ENCODE results near the gene PSEN1.

The PSEN1 gene

DNA sequence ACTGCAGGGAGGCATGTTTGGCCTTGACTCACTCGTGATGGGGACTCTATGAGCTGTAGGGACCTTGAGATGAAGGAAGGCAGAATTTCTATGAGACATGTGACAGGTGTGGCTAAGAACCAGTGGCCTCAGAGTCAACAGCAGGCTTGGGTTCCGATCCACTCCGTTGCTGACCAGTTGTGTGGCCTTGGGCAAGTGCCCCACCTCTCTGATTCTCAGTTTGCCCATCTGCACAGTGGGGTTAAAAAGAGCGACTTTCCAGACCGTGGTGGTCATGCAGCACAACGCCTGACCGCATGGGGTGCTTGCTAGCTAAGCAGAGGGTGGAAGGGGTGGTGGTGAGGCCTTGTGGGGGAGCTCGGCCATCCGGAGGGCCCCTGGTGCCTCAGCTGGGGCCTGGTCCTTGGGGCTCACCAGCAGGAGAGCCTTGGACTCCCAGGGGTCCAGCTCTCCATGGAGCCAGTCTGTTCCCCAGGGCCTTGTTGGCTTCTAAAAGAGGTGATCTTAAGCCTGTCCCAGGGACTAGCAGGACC lies 119.5 kb downstream of the PSEN1 start:
- no peak for DNase-seq
- CTCF ChIA-PET, result interaction anchor here (1.3 to 1.5 kb wide), 2 partner anchors 25 to 39 kb away, joined by 3 read pairs; no protein-coding TSS in a partner anchor
- no peaks in the 10 kb centered on the region for H3K4me1 ChIP-seq (ENCODE audit: control extremely low read depth in 1 of 4, control insufficient read depth in 4 of 4, insufficient read depth in 4 of 4, low read length in 3 of 4)
- no peaks in the 10 kb centered on the region for H3K27me3 ChIP-seq (replicated peaks in 2 of 5; ENCODE audit: control insufficient read depth in 4 of 5, insufficient read depth in 5 of 5, low read length in 4 of 5)
- H3K36me3 ChIP-seq (ENCODE audit: control insufficient read depth in 4 of 4, insufficient read depth in 4 of 4, low read length in 3 of 4), result no peaks in the 10 kb centered on the region
- POLR2A ChIA-PET, result interaction anchor here (0.6 to 1.5 kb wide), 2 partner anchors 10 to 660 kb away, joined by 3 to 4 read pairs; no protein-coding TSS in a partner anchor
- no peaks in the 10 kb centered on the region for H3K9me3 ChIP-seq (ENCODE audit: control extremely low read depth in 1 of 5, control insufficient read depth in 4 of 5, insufficient read depth in 2 of 5, low read depth in 1 of 5, low read length in 4 of 5)
- no peak overlapping the region for H3K27ac ChIP-seq (ENCODE audit: insufficient read depth in 1 of 2, low read depth in 1 of 2, low read length in 2 of 2, poor library complexity in 1 of 2, severe bottlenecking in 2 of 2)
- H3K4me3 ChIP-seq (ENCODE audit: control insufficient read depth in 1 of 7, extremely low read depth in 1 of 7, insufficient read depth in 4 of 7, low read depth in 2 of 7, low read length in 6 of 7), result no peak overlapping the region
- WGBS (ENCODE audit: insufficient coverage), result 95% methylated on average over 9 of the region's 9 CpGs

DNA sequence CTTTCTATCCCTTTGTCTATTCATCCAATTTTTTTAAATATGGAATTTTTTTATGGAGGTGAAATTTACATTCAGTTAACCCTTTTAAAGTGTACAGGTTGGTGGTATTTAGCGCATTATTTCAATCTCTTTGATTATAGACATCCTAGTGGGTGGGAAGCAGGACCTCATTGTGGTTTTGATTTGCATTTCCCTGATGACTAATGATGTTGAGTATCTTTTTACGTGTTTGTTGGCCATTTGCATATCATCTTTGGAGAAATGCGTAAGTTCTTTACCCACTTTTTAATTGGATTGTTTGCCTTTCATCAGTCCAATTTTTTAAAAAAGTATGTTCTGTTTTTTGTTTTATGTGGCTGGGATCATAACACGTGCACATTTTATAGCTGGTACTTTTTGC lies 121.8 kb downstream of the PSEN1 start:
- ChIA-PET POLR2A (interaction anchor here (0.6 to 0.7 kb wide), 2 partner anchors 75 to 384 kb away, joined by 4 to 6 read pairs; no protein-coding TSS in a partner anchor), CTCF (no interaction called here)
- H3K4me3 ChIP-seq (ENCODE audit: control insufficient read depth in 1 of 7, extremely low read depth in 1 of 7, insufficient read depth in 4 of 7, low read depth in 2 of 7, low read length in 6 of 7), result no peak overlapping the region
- no peaks in the 10 kb centered on the region for H3K27me3 ChIP-seq (replicated peaks in 2 of 5; ENCODE audit: control insufficient read depth in 4 of 5, insufficient read depth in 5 of 5, low read length in 4 of 5)
- H3K27ac ChIP-seq (ENCODE audit: insufficient read depth in 1 of 2, low read depth in 1 of 2, low read length in 2 of 2, poor library complexity in 1 of 2, severe bottlenecking in 2 of 2), result no peak overlapping the region
- H3K36me3 ChIP-seq (ENCODE audit: control insufficient read depth in 4 of 4, insufficient read depth in 4 of 4, low read length in 3 of 4), result no peaks in the 10 kb centered on the region
- 90% methylated on average over 2 of the region's 4 CpGs for WGBS (ENCODE audit: insufficient coverage)
- no peaks in the 10 kb centered on the region for H3K9me3 ChIP-seq (ENCODE audit: control extremely low read depth in 1 of 5, control insufficient read depth in 4 of 5, insufficient read depth in 2 of 5, low read depth in 1 of 5, low read length in 4 of 5)
- no peaks in the 10 kb centered on the region for H3K4me1 ChIP-seq (ENCODE audit: control extremely low read depth in 1 of 4, control insufficient read depth in 4 of 4, insufficient read depth in 4 of 4, low read length in 3 of 4)
- no peak for DNase-seq

GRCh38 chr14:73258845-73259611 lies 122.7 kb downstream of the PSEN1 start:
- Histone ChIP-seq H3K9me3 (ENCODE audit: control extremely low read depth in 1 of 5, control insufficient read depth in 4 of 5, insufficient read depth in 2 of 5, low read depth in 1 of 5, low read length in 4 of 5) (no peaks in the 10 kb centered on the region), H3K27ac (ENCODE audit: insufficient read depth in 1 of 2, low read depth in 1 of 2, low read length in 2 of 2, poor library complexity in 1 of 2, severe bottlenecking in 2 of 2) (no peak overlapping the region), H3K4me1 (ENCODE audit: control extremely low read depth in 1 of 4, control insufficient read depth in 4 of 4, insufficient read depth in 4 of 4, low read length in 3 of 4) (no peaks in the 10 kb centered on the region), H3K27me3 (replicated peaks in 2 of 5; ENCODE audit: control insufficient read depth in 4 of 5, insufficient read depth in 5 of 5, low read length in 4 of 5) (no peaks in the 10 kb centered on the region), H3K36me3 (ENCODE audit: control insufficient read depth in 4 of 4, insufficient read depth in 4 of 4, low read length in 3 of 4) (no peaks in the 10 kb centered on the region), H3K4me3 (ENCODE audit: control insufficient read depth in 1 of 7, extremely low read depth in 1 of 7, insufficient read depth in 4 of 7, low read depth in 2 of 7, low read length in 6 of 7) (no peak overlapping the region)
- ChIA-PET POLR2A (no interaction called here), CTCF (no interaction called here)
- DNase-seq, result no peak
- 94% methylated on average over 14 of the region's 20 CpGs for WGBS (ENCODE audit: insufficient coverage)

- Histone ChIP-seq H3K9me3 (ENCODE audit: control extremely low read depth in 1 of 5, control insufficient read depth in 4 of 5, insufficient read depth in 2 of 5, low read depth in 1 of 5, low read length in 4 of 5) (no peaks in the 10 kb centered on the region), H3K27ac (ENCODE audit: insufficient read depth in 1 of 2, low read depth in 1 of 2, low read length in 2 of 2, poor library complexity in 1 of 2, severe bottlenecking in 2 of 2) (no peak overlapping the region), H3K4me3 (ENCODE audit: control insufficient read depth in 1 of 7, extremely low read depth in 1 of 7, insufficient read depth in 4 of 7, low read depth in 2 of 7, low read length in 6 of 7) (no peak overlapping the region), H3K27me3 (replicated peaks in 2 of 5; ENCODE audit: control insufficient read depth in 4 of 5, insufficient read depth in 5 of 5, low read length in 4 of 5) (no peaks in the 10 kb centered on the region), H3K36me3 (ENCODE audit: control insufficient read depth in 4 of 4, insufficient read depth in 4 of 4, low read length in 3 of 4) (no peaks in the 10 kb centered on the region), H3K4me1 (ENCODE audit: control extremely low read depth in 1 of 4, control insufficient read depth in 4 of 4, insufficient read depth in 4 of 4, low read length in 3 of 4) (no peaks in the 10 kb centered on the region)
- no peak for DNase-seq
- WGBS (ENCODE audit: insufficient coverage), result 97% methylated on average over 9 of the region's 9 CpGs
- POLR2A ChIA-PET, result no interaction called here
- CTCF ChIA-PET, result no interaction called here
Measured at GRCh38 chr14:73259837-73260236, 123.5 kb downstream of the PSEN1 start.

DNA sequence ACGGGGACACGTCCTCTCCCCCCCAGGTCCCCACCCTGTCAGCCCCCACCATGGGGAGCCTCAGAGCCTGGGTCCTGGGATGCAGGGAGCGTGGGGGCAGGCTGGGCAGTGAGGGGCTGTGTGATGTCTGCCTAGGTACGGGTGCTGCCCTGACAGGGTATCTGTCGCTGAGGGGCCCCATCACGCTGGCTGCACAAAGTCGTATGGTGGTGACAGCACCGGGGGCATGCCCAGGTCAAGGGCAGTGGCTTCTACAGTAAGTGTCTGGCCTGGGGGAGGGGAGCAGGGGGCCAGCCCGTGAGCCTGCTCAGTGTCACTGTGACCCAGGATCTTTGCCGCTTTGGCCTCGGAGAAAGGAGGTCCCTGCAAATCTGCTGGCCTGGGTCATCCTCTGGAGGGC lies 124.3 kb downstream of the PSEN1 start:
- Histone ChIP-seq H3K36me3 (ENCODE audit: control insufficient read depth in 4 of 4, insufficient read depth in 4 of 4, low read length in 3 of 4) (no peaks in the 10 kb centered on the region), H3K4me3 (ENCODE audit: control insufficient read depth in 1 of 7, extremely low read depth in 1 of 7, insufficient read depth in 4 of 7, low read depth in 2 of 7, low read length in 6 of 7) (no peak overlapping the region), H3K27ac (ENCODE audit: insufficient read depth in 1 of 2, low read depth in 1 of 2, low read length in 2 of 2, poor library complexity in 1 of 2, severe bottlenecking in 2 of 2) (no peak overlapping the region), H3K27me3 (replicated peaks in 2 of 5; ENCODE audit: control insufficient read depth in 4 of 5, insufficient read depth in 5 of 5, low read length in 4 of 5) (no peaks in the 10 kb centered on the region), H3K4me1 (ENCODE audit: control extremely low read depth in 1 of 4, control insufficient read depth in 4 of 4, insufficient read depth in 4 of 4, low read length in 3 of 4) (no peaks in the 10 kb centered on the region), H3K9me3 (ENCODE audit: control extremely low read depth in 1 of 5, control insufficient read depth in 4 of 5, insufficient read depth in 2 of 5, low read depth in 1 of 5, low read length in 4 of 5) (no peaks in the 10 kb centered on the region)
- DNase-seq, result no peak
- ChIA-PET POLR2A (no interaction called here), CTCF (no interaction called here)
- 93% methylated on average over 9 of the region's 11 CpGs for WGBS (ENCODE audit: insufficient coverage)

- Histone ChIP-seq H3K9me3 (ENCODE audit: control extremely low read depth in 1 of 5, control insufficient read depth in 4 of 5, insufficient read depth in 2 of 5, low read depth in 1 of 5, low read length in 4 of 5) (no peaks in the 10 kb centered on the region), H3K4me3 (ENCODE audit: control insufficient read depth in 1 of 7, extremely low read depth in 1 of 7, insufficient read depth in 4 of 7, low read depth in 2 of 7, low read length in 6 of 7) (no peak overlapping the region), H3K4me1 (ENCODE audit: control extremely low read depth in 1 of 4, control insufficient read depth in 4 of 4, insufficient read depth in 4 of 4, low read length in 3 of 4) (no peaks in the 10 kb centered on the region), H3K36me3 (ENCODE audit: control insufficient read depth in 4 of 4, insufficient read depth in 4 of 4, low read length in 3 of 4) (no peaks in the 10 kb centered on the region), H3K27ac (ENCODE audit: insufficient read depth in 1 of 2, low read depth in 1 of 2, low read length in 2 of 2, poor library complexity in 1 of 2, severe bottlenecking in 2 of 2) (no peak overlapping the region), H3K27me3 (replicated peaks in 2 of 5; ENCODE audit: control insufficient read depth in 4 of 5, insufficient read depth in 5 of 5, low read length in 4 of 5) (no peaks in the 10 kb centered on the region)
- no peak for DNase-seq
- ChIA-PET POLR2A (no interaction called here), CTCF (no interaction called here)
- WGBS (ENCODE audit: insufficient coverage), result 97% methylated on average over 5 of the region's 6 CpGs
Measured at GRCh38 chr14:73261075-73261474, 124.8 kb downstream of the PSEN1 start.

Data from common myeloid progenitor, CD34-positive (primary cell).